IPS-18a (cell line): ENCODE measurements around the gene USP12.
"Not testable (repeated sequence)": the region's sequence is repeated elsewhere in the genome, so short reads cannot be mapped to it uniquely, and the experiment has no call there.

Source experiments
- H3K27ac ChIP-seq: one replicate; pipeline ENCODE4 v1.5.1; 2013; ENCODE audit warnings: low read length
- H3K27me3 ChIP-seq: one replicate; pipeline ENCODE4 v1.6.1; 2013; ENCODE audit warnings: mild to moderate bottlenecking, low read length; ENCODE audit not compliant: control insufficient read depth, insufficient read depth
- H3K36me3 ChIP-seq: one replicate; pipeline ENCODE4 v1.6.1; 2013; ENCODE audit warnings: low read depth, low read length; ENCODE audit not compliant: control insufficient read depth
- H3K4me1 ChIP-seq: one replicate; pipeline ENCODE4 v1.6.1; 2013; ENCODE audit warnings: low read depth, low read length; ENCODE audit not compliant: control insufficient read depth
- H3K4me3 ChIP-seq: one replicate; pipeline ENCODE4 v1.5.1; 2013; ENCODE audit warnings: low read length
- H3K9ac ChIP-seq: one replicate; pipeline ENCODE4 v1.6.1; 2013; ENCODE audit warnings: mild to moderate bottlenecking, low read length, moderate library complexity
- H3K9me3 ChIP-seq: one replicate; pipeline ENCODE4 v1.6.1; 2013; ENCODE audit warnings: low read depth, low read length; ENCODE audit not compliant: control insufficient read depth

The USP12 gene

GRCh38 chr13:27199696-27200095 lies 28.1 kb upstream of the USP12 start:
- Histone ChIP-seq H3K4me1 (peaks cover 5% of the 10 kb centered on the region), H3K4me3 (no peak overlapping the region), H3K27me3 (no peaks in the 10 kb centered on the region), H3K9ac (no peak overlapping the region), H3K9me3 (no peaks in the 10 kb centered on the region), H3K36me3 (no peaks in the 10 kb centered on the region), H3K27ac (no peak overlapping the region)

DNA sequence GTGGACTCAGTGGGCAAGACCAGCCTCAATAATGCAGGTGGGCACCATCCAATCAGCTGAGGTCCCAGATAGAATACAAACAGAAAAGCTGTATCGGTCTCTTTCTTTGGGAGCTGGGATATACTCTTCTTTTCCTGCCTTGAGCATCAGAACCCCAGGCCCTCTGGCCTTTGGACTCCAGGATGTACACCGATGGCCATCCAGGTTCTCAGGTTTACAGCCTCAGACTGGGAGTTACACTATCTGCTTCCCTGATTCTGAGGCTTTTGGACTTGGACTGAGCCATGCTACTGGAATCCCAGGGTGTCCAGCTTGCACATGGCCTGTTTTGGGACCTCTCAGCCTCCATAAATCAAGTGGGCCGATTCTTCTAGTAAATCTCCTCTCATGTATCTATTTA lies 27.6 kb upstream of the USP12 start:
- H3K27me3 ChIP-seq = no peaks in the 10 kb centered on the region
- no peak overlapping the region for H3K9ac ChIP-seq
- H3K4me1 ChIP-seq = peaks cover 6% of the 10 kb centered on the region
- no peak overlapping the region for H3K27ac ChIP-seq
- H3K4me3 ChIP-seq = no peak overlapping the region
- H3K36me3 ChIP-seq = no peaks in the 10 kb centered on the region
- H3K9me3 ChIP-seq = no peaks in the 10 kb centered on the region

DNA sequence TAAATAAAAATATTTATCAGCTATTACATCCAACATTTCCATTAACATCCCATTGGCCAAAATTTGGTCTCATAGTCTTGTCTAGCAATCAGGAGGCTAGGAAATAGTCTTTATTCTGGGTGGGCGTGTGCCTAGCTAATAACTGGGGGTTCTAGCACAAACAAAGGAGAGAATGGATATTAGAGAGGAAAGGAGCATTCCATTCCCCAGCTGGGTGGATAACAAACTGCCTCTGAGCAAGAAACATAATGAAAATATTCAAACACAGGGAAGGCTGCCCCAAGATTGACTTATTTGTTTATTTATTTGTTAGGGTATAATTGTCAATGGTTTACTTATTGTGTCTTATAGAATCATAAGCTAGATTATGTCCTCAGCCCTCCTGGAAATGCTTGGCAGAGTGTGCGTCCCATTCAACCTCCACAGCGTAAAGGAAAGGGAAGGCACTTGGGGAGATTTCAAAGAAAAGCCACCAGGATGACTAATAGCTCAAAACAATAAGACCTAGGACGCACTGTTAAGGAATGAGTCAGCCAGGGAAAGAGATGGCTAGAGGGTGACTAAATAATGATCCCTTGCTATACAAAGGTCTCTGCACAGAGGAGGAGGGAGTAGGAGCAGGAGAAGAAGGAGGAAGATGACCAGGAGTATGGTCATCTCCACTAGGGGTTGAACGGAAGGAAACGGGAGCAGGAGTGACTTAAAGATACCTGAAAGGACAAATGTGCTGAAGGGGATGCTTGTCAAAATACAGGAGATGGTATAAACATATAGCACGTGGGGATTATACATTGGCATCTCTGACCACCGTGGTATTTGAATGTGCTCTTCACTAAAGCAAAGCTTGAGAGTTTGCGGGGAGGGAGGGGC lies 23.5 kb upstream of the USP12 start:
- peaks cover 6% of the 10 kb centered on the region for H3K4me1 ChIP-seq
- H3K9me3 ChIP-seq = no peaks in the 10 kb centered on the region
- no peaks in the 10 kb centered on the region for H3K27me3 ChIP-seq
- no peak overlapping the region for H3K9ac ChIP-seq
- no peaks in the 10 kb centered on the region for H3K36me3 ChIP-seq
- no peak overlapping the region for H3K27ac ChIP-seq
- H3K4me3 ChIP-seq = no peak overlapping the region

DNA sequence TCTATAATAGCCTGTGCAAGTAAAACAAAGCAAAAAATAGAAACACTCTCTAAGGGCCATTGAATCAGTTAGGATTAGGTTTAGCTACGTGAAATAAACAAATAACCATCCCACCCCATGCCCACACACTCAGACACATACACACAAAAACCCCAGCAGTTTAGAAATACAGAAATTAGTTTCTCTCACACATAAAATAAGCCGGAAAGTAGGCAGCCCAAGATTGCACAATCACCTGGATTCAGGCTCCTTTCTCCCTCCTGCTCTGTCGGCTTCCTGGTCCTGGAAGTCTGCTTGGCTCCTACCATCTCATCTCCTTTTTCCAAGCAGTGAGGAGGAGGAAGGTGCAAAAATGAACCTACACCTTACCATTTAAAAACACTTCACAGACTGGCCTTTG lies 22.6 kb upstream of the USP12 start:
- Histone ChIP-seq H3K27me3 (no peaks in the 10 kb centered on the region), H3K9ac (no peak overlapping the region), H3K36me3 (no peaks in the 10 kb centered on the region), H3K4me3 (no peak overlapping the region), H3K4me1 (peaks cover 6% of the 10 kb centered on the region), H3K27ac (no peak overlapping the region), H3K9me3 (no peaks in the 10 kb centered on the region)

- Histone ChIP-seq H3K27ac (no peak overlapping the region), H3K27me3 (no peaks in the 10 kb centered on the region), H3K9me3 (no peaks in the 10 kb centered on the region), H3K4me3 (no peak overlapping the region), H3K4me1 (peaks cover 6% of the 10 kb centered on the region), H3K36me3 (no peaks in the 10 kb centered on the region), H3K9ac (no peak overlapping the region)
Measured at GRCh38 chr13:27193496-27193895, 21.9 kb upstream of the USP12 start.

GRCh38 chr13:27192973-27193372 lies 21.4 kb upstream of the USP12 start:
- Histone ChIP-seq H3K27ac (no peak overlapping the region), H3K9ac (no peak overlapping the region), H3K4me1 (peaks cover 6% of the 10 kb centered on the region), H3K4me3 (no peak overlapping the region), H3K36me3 (no peaks in the 10 kb centered on the region), H3K9me3 (no peaks in the 10 kb centered on the region), H3K27me3 (no peaks in the 10 kb centered on the region)

DNA sequence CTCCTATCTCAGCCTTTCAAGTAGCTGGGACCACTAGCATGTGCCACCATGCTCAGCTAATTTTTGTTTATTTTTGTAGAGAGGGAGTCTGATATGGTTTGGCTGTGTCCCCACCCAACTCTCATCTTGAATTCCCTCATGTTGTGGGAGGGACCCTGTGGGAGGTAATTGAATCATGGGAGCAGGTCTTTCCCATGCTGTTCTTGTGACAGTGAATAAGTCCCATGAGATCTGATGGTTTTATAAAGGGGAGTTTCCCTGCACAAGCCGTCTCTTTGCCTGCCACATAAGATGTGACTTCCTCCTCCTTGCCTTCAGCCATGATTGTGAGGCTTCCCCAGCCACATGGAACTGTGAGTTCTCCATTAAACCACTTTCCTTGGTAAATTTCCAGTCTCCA lies 20.8 kb upstream of the USP12 start:
- not testable (repeated sequence) for H3K27me3 ChIP-seq, H3K9me3 ChIP-seq, H3K4me3 ChIP-seq, H3K27ac ChIP-seq, H3K4me1 ChIP-seq, H3K9ac ChIP-seq, H3K36me3 ChIP-seq

DNA sequence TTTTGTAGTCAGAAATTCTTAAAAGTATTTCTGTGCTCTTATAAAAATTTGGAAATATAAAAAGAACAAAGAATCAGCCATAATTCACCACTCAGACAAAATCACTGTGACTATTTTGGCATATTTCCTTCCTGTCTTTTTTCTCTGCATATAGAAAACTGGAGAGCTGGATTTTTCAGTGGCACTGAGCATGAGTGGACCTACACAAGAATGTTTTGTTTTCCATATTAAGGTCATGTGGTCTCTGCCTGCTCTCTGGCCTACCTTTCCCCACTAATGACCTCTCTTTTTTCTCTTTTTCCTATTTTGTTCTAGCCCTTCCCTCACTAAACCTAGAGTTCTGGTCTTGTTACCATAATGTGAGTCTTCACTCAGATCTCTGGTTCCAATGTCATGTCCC lies 17.6 kb upstream of the USP12 start:
- no peak overlapping the region for H3K4me3 ChIP-seq
- H3K27ac ChIP-seq = no peak overlapping the region
- peaks cover 2% of the 10 kb centered on the region for H3K4me1 ChIP-seq
- H3K27me3 ChIP-seq = no peaks in the 10 kb centered on the region
- no peak overlapping the region for H3K9ac ChIP-seq
- H3K36me3 ChIP-seq = no peaks in the 10 kb centered on the region
- H3K9me3 ChIP-seq = no peaks in the 10 kb centered on the region

DNA sequence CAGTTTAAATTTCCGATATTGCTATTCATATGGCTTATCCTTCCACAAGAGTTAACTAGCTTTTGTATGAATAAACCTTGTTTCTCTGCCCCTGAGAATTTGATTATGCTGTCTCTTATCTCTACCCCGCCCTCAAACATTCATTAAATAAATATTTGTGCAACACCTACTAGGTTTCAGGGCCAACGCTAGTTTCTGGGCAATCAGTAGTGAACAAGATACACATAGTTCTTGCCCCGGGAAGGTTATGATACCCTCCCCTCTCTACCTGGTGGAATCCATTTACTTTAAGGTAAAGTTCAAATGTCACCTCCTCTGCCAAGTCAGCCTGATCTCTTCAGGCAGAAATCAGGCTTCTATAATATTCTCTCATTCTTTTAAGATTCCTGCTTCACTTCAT lies 16.6 kb upstream of the USP12 start:
- H3K9ac ChIP-seq = no peak overlapping the region
- H3K27ac ChIP-seq = no peak overlapping the region
- no peak overlapping the region for H3K4me3 ChIP-seq
- H3K27me3 ChIP-seq = no peaks in the 10 kb centered on the region
- no peaks in the 10 kb centered on the region for H3K36me3 ChIP-seq
- H3K9me3 ChIP-seq = no peaks in the 10 kb centered on the region
- peaks cover 2% of the 10 kb centered on the region for H3K4me1 ChIP-seq

- Histone ChIP-seq H3K9me3 (no peaks in the 10 kb centered on the region), H3K27ac (no peak overlapping the region), H3K4me3 (no peak overlapping the region), H3K27me3 (no peaks in the 10 kb centered on the region), H3K4me1 (peaks cover 2% of the 10 kb centered on the region), H3K9ac (no peak overlapping the region), H3K36me3 (no peaks in the 10 kb centered on the region)
Measured at GRCh38 chr13:27186295-27186694, 14.7 kb upstream of the USP12 start.

DNA sequence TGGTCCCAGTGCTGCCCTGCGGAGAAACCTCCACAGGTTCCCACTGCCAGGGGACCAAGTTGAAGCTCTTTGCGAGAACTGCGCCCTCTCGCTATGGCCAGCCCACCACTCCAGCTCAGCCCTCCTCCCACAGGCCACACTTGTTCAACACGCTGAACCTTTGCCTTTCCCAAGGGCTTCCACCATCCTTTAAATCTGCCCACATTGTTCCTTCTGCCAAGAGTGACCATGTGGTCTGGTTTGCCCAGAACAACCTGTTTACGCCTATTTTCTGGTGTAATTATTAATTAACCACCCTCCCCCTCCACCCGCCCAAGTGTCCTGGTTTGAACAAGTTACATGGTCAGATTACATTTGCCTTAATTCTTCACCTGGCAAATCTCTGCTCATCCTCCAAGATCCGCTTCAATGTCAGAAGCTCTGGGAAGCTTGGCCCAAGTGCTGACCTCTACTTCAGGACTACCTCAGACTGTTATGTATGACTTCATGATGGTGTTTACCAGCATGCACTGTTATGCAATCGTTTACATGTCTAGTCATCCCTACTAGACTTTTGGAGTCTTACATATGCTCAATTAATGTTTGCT lies 12.0 kb upstream of the USP12 start:
- Histone ChIP-seq H3K9me3 (no peaks in the 10 kb centered on the region), H3K4me1 (peaks cover 2% of the 10 kb centered on the region), H3K36me3 (no peaks in the 10 kb centered on the region), H3K9ac (no peak overlapping the region), H3K27ac (no peak overlapping the region), H3K27me3 (no peaks in the 10 kb centered on the region), H3K4me3 (no peak overlapping the region)
